ENCODE measurements around the gene OSBPL6. TPM values are rescaled to one million over a fixed set of nuclear protein-coding genes. Genes with fewer than 3 reads are reported as not detected.

Gene OSBPL6
- total RNA-seq, 2 experiments from 2014 or later = 2.5 to 3.3 TPM

DNA sequence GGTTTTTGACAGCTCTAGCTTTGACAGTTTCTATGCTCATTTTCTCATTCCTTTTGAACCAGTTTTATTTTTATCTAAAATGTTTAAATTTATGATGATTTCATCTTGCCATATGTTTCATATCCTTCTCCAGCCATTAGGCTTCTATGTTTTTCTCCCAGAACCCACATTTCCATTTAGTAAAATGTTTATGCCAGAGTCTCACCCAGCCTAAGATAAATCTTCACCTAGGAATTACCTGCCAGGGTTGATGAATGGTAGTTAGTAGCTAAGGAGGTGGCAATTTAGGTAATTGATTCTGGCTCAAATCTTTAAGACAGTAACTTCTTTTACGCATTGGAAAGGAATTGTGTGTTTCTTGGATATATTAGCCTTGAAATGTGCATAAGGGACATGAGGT, 173.0 kb downstream of the OSBPL6 start:
- H3K4me1 Mint-ChIP-seq = no peaks in the 10 kb centered on the region
- H3K27ac Mint-ChIP-seq = no peak overlapping the region
- no peaks in the 10 kb centered on the region for H3K27me3 Mint-ChIP-seq
- intact Hi-C loops (cut with DNase I, micrococcal nuclease) = no loop called here
- DNase-seq = no peak
- ATAC-seq = no peak
- H3K36me3 Mint-ChIP-seq (ENCODE audit: low read depth) = no peaks in the 10 kb centered on the region
- H3K9me3 Mint-ChIP-seq (ENCODE audit: low read depth) = no peaks in the 10 kb centered on the region
- ChIA-PET POLR2A (no interaction called here), CTCF (interaction anchor here (0.8 to 1.7 kb wide), 3 partner anchors 28 to 255 kb away, joined by 3 to 7 read pairs (median 4); no protein-coding TSS in a partner anchor)
- no peak overlapping the region for H3K4me3 Mint-ChIP-seq

DNA sequence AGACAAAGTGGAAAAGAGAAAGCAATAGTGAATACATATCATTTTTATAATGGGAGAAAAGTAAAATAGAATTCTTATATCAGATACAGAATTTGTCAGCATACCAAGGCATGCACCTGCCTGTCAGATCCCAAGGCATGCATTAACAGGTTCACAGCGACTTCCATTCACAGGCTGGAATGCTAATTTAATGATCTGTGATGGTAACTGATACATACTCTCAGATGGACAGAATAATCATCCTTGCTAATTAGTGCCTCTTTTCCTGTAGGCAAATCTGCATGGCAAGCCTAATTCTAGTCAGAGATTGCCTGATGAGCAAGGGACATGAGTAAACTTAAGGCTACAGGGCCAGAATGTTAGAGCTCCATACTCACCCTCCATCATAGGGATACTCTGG, 180.6 kb downstream of the OSBPL6 start:
- no peak for DNase-seq
- intact Hi-C loops (cut with DNase I, micrococcal nuclease) = no loop called here
- H3K36me3 Mint-ChIP-seq (ENCODE audit: low read depth) = no peaks in the 10 kb centered on the region
- H3K4me3 Mint-ChIP-seq = no peak overlapping the region
- H3K27ac Mint-ChIP-seq = no peak overlapping the region
- H3K9me3 Mint-ChIP-seq (ENCODE audit: low read depth) = no peaks in the 10 kb centered on the region
- ATAC-seq = no peak
- H3K4me1 Mint-ChIP-seq = no peaks in the 10 kb centered on the region
- CTCF ChIA-PET = interaction anchor here (1.1 kb wide), 1 partner anchor 10 kb away, joined by 4 read pairs; no protein-coding TSS in a partner anchor
- peaks cover 29% of the 10 kb centered on the region for H3K27me3 Mint-ChIP-seq
- POLR2A ChIA-PET = no interaction called here

DNA sequence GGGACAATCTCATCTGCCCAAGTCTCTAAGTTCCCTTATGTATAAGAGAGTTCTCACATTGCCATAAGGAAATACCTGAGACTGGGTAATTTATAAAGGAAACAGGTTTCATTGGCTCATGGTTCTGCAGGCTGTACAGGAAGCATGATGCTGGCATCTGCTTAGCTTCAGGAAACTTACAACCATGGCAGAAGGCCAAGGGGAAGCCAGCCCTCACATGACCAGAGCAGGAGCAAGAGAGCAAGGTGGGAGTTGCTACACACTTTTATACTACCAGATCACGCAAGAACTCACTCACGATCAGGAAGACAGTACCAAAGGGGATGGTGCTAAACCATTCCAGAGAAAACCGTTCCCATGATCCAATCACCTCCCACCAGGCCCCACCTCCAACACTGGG, 182.7 kb downstream of the OSBPL6 start:
- H3K4me3 Mint-ChIP-seq = no peak overlapping the region

DNA sequence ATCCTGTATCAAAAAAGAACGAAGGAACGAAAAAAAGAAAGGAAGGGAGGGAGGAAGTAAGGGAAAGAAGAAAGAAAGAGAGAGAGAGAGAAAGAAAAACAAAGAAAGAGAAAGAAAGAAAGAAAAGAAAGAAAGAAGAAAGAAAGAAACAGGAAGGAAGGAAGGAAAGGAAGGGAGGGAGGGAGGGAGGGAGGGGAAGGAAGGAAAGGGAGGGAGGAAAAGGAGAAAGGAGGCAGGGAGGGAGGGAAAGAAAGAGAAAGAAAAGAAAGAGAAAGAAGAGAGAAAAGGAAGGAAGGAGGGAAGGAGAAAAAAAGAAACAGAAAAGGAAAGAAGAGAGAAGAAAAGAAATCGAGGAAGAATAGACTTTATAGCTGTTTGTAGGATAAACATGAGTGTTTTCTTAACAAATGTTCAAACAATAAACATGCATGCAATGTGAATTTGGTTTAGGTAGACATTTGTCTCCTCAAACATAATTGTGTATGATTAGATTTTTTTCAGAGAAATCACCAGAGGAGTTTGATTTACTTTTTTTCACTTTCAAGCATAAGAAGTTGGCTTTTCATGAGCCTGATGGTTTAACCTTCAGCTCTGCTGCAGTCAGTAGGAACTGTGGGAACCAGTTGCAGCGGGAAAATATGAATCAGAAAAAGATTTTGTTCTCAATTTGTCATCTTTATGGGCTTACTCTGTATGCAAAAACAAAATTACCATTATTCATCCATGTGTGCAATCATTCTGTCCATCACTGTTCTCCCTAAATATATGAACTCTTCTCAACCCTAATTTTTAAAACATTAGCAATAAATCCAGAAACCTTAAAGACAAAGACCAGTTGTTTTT, 185.1 kb downstream of the OSBPL6 start:
- H3K27ac Mint-ChIP-seq = no peak overlapping the region
- peak; percentile 30 for ATAC-seq
- intact Hi-C loops (cut with DNase I, micrococcal nuclease) = no loop called here

More for the DNA sequence above, 182.7 kb downstream of the OSBPL6 start:
- no peaks in the 10 kb centered on the region for H3K4me1 Mint-ChIP-seq
- intact Hi-C loops (cut with DNase I, micrococcal nuclease) = no loop called here
- POLR2A ChIA-PET = no interaction called here
- H3K36me3 Mint-ChIP-seq (ENCODE audit: low read depth) = no peaks in the 10 kb centered on the region
- ATAC-seq (no peak), DNase-seq (no peak)
- H3K9me3 Mint-ChIP-seq (ENCODE audit: low read depth) = no peaks in the 10 kb centered on the region
- CTCF ChIA-PET = no interaction called here
- peaks cover 31% of the 10 kb centered on the region for H3K27me3 Mint-ChIP-seq
- no peak overlapping the region for H3K27ac Mint-ChIP-seq

DNA sequence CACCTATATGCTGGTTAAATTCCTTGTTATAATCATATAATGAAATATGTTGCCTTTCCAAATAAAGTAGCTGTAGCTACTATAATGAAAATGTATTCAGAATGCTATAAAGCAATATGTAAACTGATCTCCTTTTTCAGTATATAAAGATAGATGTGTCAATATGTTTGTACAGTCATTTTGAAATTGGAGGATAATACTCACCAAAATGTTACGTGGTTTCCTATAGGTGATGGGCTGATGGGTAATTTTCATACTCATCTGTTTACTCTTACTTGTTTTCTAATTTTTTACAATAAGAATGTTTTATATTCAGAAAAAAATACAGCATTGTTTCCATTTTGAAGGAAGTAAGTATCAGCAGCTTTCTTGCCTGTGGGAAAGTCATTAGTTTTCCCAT, 186.5 kb downstream of the OSBPL6 start:
- ChIA-PET POLR2A (interaction anchor here (0.6 kb wide), 1 partner anchor 352 kb away, joined by 3 read pairs; no protein-coding TSS in a partner anchor), CTCF (interaction anchor here (1.2 kb wide), 1 partner anchor 34 kb away, joined by 4 read pairs; no protein-coding TSS in a partner anchor)
- DNase-seq (no peak), ATAC-seq (peak; percentile 58)
- Mint-ChIP-seq H3K27ac (no peak overlapping the region), H3K36me3 (ENCODE audit: low read depth) (no peaks in the 10 kb centered on the region), H3K4me1 (no peaks in the 10 kb centered on the region), H3K27me3 (peaks cover 22% of the 10 kb centered on the region), H3K4me3 (no peak overlapping the region), H3K9me3 (ENCODE audit: low read depth) (no peaks in the 10 kb centered on the region)
- intact Hi-C loops (cut with DNase I, micrococcal nuclease) = no loop called here

More for the DNA sequence above, 185.1 kb downstream of the OSBPL6 start:
- ChIA-PET CTCF (no interaction called here), POLR2A (no interaction called here)
- no peak for DNase-seq
- no peaks in the 10 kb centered on the region for H3K9me3 Mint-ChIP-seq (ENCODE audit: low read depth)
- no peak overlapping the region for H3K4me3 Mint-ChIP-seq
- no peaks in the 10 kb centered on the region for H3K4me1 Mint-ChIP-seq
- H3K36me3 Mint-ChIP-seq (ENCODE audit: low read depth) = no peaks in the 10 kb centered on the region
- H3K27me3 Mint-ChIP-seq = peaks cover 26% of the 10 kb centered on the region

DNA sequence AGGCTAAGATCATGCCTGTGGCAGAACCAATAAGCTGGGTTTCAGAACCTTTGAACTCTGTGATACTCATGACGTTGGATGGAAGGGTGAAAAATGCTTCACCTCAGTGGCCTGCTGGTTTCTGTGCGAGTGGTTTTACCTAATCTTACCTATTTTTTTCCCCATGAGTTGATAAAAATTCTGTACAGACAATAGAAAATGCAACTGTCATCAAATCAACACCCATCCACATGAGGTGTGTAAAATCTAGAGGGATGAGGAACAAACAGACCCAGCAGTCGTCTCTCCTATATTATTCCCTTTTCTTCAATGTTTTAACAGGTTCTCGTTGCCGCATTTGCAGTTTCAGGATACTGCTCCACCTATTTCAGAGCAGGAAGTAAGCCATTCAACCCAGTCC, 189.4 kb downstream of the OSBPL6 start:
- intact Hi-C loops (cut with DNase I, micrococcal nuclease) = no loop called here
- Mint-ChIP-seq H3K27me3 (peaks cover 3% of the 10 kb centered on the region), H3K4me1 (no peaks in the 10 kb centered on the region), H3K9me3 (ENCODE audit: low read depth) (no peaks in the 10 kb centered on the region), H3K27ac (no peak overlapping the region), H3K36me3 (ENCODE audit: low read depth) (no peaks in the 10 kb centered on the region), H3K4me3 (no peak overlapping the region)
- ChIA-PET CTCF (no interaction called here), POLR2A (no interaction called here)
- ATAC-seq = no peak
- no peak for DNase-seq

DNA sequence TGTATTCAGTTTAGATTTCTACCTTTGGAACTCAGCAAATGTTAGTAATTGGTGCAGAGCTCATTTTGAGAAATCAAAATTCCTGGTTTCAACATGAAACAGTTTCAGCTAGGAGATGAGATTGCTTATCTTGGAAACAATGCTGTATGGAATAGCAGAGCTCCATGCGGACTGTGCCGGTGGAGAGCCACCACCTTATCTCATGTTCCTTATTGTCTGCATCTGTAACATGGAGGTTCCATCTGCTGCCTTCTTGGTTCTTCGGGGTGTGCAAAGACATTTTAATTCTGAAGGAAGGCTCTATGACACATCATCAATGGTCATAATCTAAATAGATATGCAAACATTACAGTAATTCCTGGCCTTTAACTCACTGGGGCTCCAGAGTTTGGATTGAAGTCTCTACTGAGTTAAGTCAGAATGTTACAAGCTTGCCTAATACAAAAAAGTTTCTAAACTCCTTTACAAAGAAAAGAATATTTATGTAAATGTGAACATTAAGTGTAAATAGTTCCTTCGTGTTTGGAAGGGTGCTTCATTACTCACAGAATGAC, 191.4 kb downstream of the OSBPL6 start:
- ChIA-PET POLR2A (no interaction called here), CTCF (interaction anchor here (1.0 to 1.6 kb wide), 2 partner anchors 9 to 43 kb away, joined by 3 to 7 read pairs; no protein-coding TSS in a partner anchor)
- Mint-ChIP-seq H3K27ac (no peak overlapping the region), H3K36me3 (ENCODE audit: low read depth) (no peaks in the 10 kb centered on the region), H3K4me1 (no peaks in the 10 kb centered on the region), H3K9me3 (ENCODE audit: low read depth) (no peaks in the 10 kb centered on the region), H3K4me3 (no peak overlapping the region), H3K27me3 (peaks cover 2% of the 10 kb centered on the region)
- DNase-seq = no peak
- intact Hi-C loops (cut with DNase I, micrococcal nuclease) = no loop called here
- no peak for ATAC-seq

DNA sequence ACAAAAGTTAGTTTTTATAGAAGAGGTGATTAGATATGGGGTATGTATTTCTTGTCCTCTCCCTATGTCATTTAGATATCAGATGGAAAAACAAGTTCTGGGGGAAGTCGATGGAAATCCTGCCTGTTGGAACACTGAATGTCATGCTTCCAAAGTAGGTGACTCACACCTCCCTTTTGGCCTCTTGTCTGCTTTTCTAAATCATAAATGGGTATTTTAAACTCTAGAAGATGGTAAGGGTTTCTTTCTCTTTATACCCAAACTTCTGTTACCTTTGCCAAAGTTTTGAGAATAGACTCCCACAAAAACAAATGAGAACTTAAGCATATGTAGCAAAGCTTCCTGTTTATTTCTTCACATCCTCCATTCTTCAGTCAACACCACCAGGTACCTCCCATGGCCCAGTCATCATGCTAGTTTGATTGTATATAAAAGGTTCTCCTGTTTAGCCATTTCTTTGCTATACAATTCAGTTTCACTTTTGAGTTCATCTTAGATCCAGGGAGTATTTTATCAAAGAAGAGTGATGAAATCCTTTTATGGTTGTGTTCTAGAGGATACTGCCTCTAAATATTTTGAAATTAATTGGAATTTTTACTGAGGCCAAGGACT, 192.8 kb downstream of the OSBPL6 start:
- no peaks in the 10 kb centered on the region for H3K9me3 Mint-ChIP-seq (ENCODE audit: low read depth)
- H3K27me3 Mint-ChIP-seq = no peaks in the 10 kb centered on the region
- ChIA-PET POLR2A (no interaction called here), CTCF (interaction anchor here (1.4 kb wide), 1 partner anchor 10 kb away, joined by 3 read pairs; no protein-coding TSS in a partner anchor)
- DNase-seq = no peak
- no peaks in the 10 kb centered on the region for H3K4me1 Mint-ChIP-seq
- ATAC-seq = peak; percentile 42
- intact Hi-C loops (cut with DNase I, micrococcal nuclease) = no loop called here
- no peaks in the 10 kb centered on the region for H3K36me3 Mint-ChIP-seq (ENCODE audit: low read depth)
- H3K27ac Mint-ChIP-seq = no peak overlapping the region
- no peak overlapping the region for H3K4me3 Mint-ChIP-seq

DNA sequence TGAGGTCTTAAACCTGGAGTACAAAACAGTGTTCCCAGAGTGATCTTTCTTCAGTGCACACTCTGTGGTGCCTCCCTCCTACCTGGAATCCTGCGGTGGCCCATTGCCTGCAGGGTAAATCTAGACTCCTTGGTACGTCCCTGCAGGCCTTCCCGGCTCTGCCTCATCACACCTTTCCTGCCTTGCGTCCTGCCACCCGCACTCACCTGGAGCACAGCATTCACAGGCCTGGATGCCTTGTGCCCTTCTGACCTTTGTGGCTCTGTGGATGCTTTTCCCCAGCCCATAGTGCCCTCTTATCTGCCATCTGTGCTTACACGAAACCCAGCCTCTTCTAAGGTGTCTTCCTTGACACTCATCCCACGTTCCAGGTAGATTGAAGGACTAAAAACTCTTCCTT, 194.0 kb downstream of the OSBPL6 start:
- DNase-seq = no peak
- intact Hi-C loops (cut with DNase I, micrococcal nuclease) = no loop called here
- Mint-ChIP-seq H3K27me3 (no peaks in the 10 kb centered on the region), H3K4me1 (no peaks in the 10 kb centered on the region), H3K27ac (no peak overlapping the region), H3K36me3 (ENCODE audit: low read depth) (no peaks in the 10 kb centered on the region), H3K9me3 (ENCODE audit: low read depth) (no peaks in the 10 kb centered on the region), H3K4me3 (no peak overlapping the region)
- POLR2A ChIA-PET = no interaction called here
- no peak for ATAC-seq
- CTCF ChIA-PET = no interaction called here

DNA sequence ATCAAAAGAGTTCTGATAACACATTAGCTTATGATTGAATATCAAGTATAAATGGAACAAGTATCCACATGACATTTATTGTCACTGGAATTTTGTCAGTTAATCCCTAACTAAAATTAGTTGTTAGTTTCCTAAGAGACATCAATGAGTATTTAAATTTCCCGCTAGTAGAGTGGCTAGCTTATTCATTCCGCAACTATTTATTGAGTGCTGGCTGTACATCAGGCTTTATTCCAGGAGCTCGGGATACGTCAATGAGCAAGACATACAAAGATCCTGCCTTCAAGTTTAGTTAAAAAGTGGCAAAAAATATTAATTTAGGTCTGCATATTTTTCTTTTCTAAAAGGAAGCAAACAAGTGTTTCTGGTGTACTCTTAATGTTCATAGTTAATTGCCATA, 197.4 kb downstream of the OSBPL6 start:
- H3K4me1 Mint-ChIP-seq = no peaks in the 10 kb centered on the region
- CTCF ChIA-PET = interaction anchor here (0.7 to 4.0 kb wide), 6 partner anchors 18 to 402 kb away, joined by 3 to 24 read pairs (median 7); no protein-coding TSS in a partner anchor
- no peak for DNase-seq
- no peak overlapping the region for H3K27ac Mint-ChIP-seq
- no peaks in the 10 kb centered on the region for H3K36me3 Mint-ChIP-seq (ENCODE audit: low read depth)
- no peak for ATAC-seq
- H3K27me3 Mint-ChIP-seq = no peaks in the 10 kb centered on the region
- POLR2A ChIA-PET = no interaction called here
- no peak overlapping the region for H3K4me3 Mint-ChIP-seq
- intact Hi-C loops (cut with DNase I, micrococcal nuclease) = no loop called here
- no peaks in the 10 kb centered on the region for H3K9me3 Mint-ChIP-seq (ENCODE audit: low read depth)

DNA sequence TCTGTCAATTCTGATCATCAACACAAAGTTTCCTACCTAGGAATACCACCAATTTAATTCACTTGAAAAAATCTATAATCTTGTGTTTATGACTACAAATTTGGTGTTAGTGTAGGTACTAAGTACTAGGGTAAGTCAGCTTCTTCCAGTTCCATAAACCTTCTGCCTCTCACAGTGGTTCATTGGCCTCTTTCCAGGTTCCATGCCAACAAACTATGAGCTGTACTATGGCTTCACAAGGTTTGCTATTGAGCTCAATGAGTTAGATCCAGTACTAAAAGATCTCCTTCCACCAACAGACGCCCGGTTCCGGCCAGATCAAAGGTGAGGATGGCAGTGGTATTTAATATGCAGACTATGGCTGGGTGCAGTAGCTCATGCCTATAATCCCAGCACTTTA, 197.9 kb downstream of the OSBPL6 start:
- ChIA-PET CTCF (interaction anchor here (0.6 to 4.0 kb wide), 7 partner anchors 18 to 402 kb away, joined by 3 to 24 read pairs (median 4); no protein-coding TSS in a partner anchor), POLR2A (no interaction called here)
- Mint-ChIP-seq H3K36me3 (ENCODE audit: low read depth) (no peaks in the 10 kb centered on the region), H3K4me3 (no peak overlapping the region), H3K9me3 (ENCODE audit: low read depth) (no peaks in the 10 kb centered on the region), H3K27me3 (no peaks in the 10 kb centered on the region), H3K4me1 (no peaks in the 10 kb centered on the region), H3K27ac (no peak overlapping the region)
- intact Hi-C loops (cut with DNase I, micrococcal nuclease) = no loop called here
- DNase-seq (no peak), ATAC-seq (no peak)
